Small intestine (tissue), 7 donors: ENCODE data around the gene SIGLEC7. TPM values are rescaled to one million over a fixed set of nuclear protein-coding genes. Genes with fewer than 3 reads are reported as not detected.

ENCODE experiments used
- DNase-seq, 2 donors: peaks; one replicate each; pipeline versions ENCODE4 v3.0.0 to v3.0.0-alpha.2; 2013
- FAIRE-seq: peaks from 2 replicates; lab custom pipeline; 2012; peaks lifted over from hg19 to GRCh38; lab: Jason Lieb, UNC
- H3K27ac ChIP-seq, 3 donors: one replicate each; pipeline ENCODE4 v1.5.1; 2013; ENCODE audit warnings: low read length in 2 of 3, mild to moderate bottlenecking in 2 of 3, control low read depth in 1 of 3, inconsistent platforms in 1 of 3, low read depth in 1 of 3, moderate library complexity in 1 of 3
- H3K27me3 ChIP-seq, 3 donors: one replicate each; pipeline ENCODE4 v1.6.1; 2013; ENCODE audit warnings: low read length in 3 of 3, inconsistent platforms in 1 of 3; ENCODE audit not compliant: control insufficient read depth in 3 of 3, insufficient read depth in 3 of 3
- H3K36me3 ChIP-seq, 3 donors: one replicate each; pipeline ENCODE4 v1.6.1; 2013; ENCODE audit warnings: low read length in 3 of 3, inconsistent platforms in 1 of 3, low read depth in 1 of 3, mild to moderate bottlenecking in 1 of 3, moderate library complexity in 1 of 3; ENCODE audit not compliant: control insufficient read depth in 3 of 3, insufficient read depth in 2 of 3
- H3K4me1 ChIP-seq, 3 donors: one replicate each; pipeline ENCODE4 v1.6.1; 2013; ENCODE audit warnings: low read length in 2 of 3, inconsistent platforms in 1 of 3, low read depth in 1 of 3, mild to moderate bottlenecking in 1 of 3, moderate library complexity in 1 of 3; ENCODE audit not compliant: control insufficient read depth in 3 of 3, insufficient read depth in 2 of 3
- H3K4me3 ChIP-seq, 3 donors: one replicate each; pipeline ENCODE4 v1.5.1; 2013; ENCODE audit warnings: low read length in 3 of 3, control low read depth in 1 of 3, inconsistent platforms in 1 of 3, low read depth in 1 of 3, mild to moderate bottlenecking in 1 of 3, moderate library complexity in 1 of 3
- H3K9me3 ChIP-seq, 2 donors: one replicate each; pipeline ENCODE4 v1.6.1; 2013; ENCODE audit warnings: low read depth in 1 of 2, low read length in 1 of 2; ENCODE audit not compliant: control insufficient read depth in 2 of 2, insufficient read depth in 1 of 2
- WGBS, 3 donors: extraction: QIAGEN DNeasy Blood & Tissue Kit; methylation state at CpG; one replicate each; pipeline ENCODE4 v1.1.7; 2013; 5-methylcytosine and 5-hydroxymethylcytosine counted together
- polyA plus RNA-seq, 4 donors: library from polyadenylated mRNA; stranded (reverse) in 3 of 4; unstranded in 1 of 4; fragments of 200-250 nt in 3 of 4; fragments of 120-200 nt in 1 of 4; gene quantifications; one replicate each; pipeline versions ENCODE4 v1.2.1 to v1.2.3, GENCODE V29; 2013
- donor health status: healthy with polysubstance abuse.
- donor health status: control.
- donor health status: control.
- donor health status: Bipolar disorder and iron deficiency.
- donor health status: healthy.

The SIGLEC7 gene
- polyA plus RNA-seq, 4 donors, result 0.45 to 1.9 (median 1.3) TPM

GRCh38 chr19:51179256-51179655 lies 37.2 kb downstream of the SIGLEC7 start:
- Histone ChIP-seq H3K27me3 (no peaks in the 10 kb centered on the region), H3K27ac (no peak overlapping the region), H3K4me1 (no peaks in the 10 kb centered on the region), H3K4me3 (no peak overlapping the region), H3K9me3 (no peaks in the 10 kb centered on the region), H3K36me3 (no peaks in the 10 kb centered on the region)
- DNase-seq, result no peak
- FAIRE-seq, result no peak
- WGBS, 3 donors, result 33 to 54% (median 47%) methylated on average over 1 of the region's 1 CpG

GRCh38 chr19:51181377-51181912 lies 39.3 kb downstream of the SIGLEC7 start:
- DNase-seq, result no peak
- Histone ChIP-seq H3K9me3 (no peaks in the 10 kb centered on the region), H3K27ac (no peak overlapping the region), H3K27me3 (no peaks in the 10 kb centered on the region), H3K4me1 (no peaks in the 10 kb centered on the region), H3K36me3 (no peaks in the 10 kb centered on the region), H3K4me3 (no peak overlapping the region)
- no peak for FAIRE-seq
- WGBS, 3 donors, result 91 to 93% (median 93%) methylated on average over 33 to 39 of the region's 39 CpGs

GRCh38 chr19:51181913-51182419 lies 39.9 kb downstream of the SIGLEC7 start:
- WGBS, 3 donors, result 65 to 76% (median 74%) methylated on average over 27 to 31 of the region's 31 CpGs
- H3K4me1 ChIP-seq, result no peaks in the 10 kb centered on the region
- no peak overlapping the region for H3K27ac ChIP-seq
- H3K4me3 ChIP-seq, result no peak overlapping the region
- no peaks in the 10 kb centered on the region for H3K9me3 ChIP-seq
- DNase-seq (no peak), FAIRE-seq (no peak)
- H3K27me3 ChIP-seq, result no peaks in the 10 kb centered on the region
- no peaks in the 10 kb centered on the region for H3K36me3 ChIP-seq

DNA sequence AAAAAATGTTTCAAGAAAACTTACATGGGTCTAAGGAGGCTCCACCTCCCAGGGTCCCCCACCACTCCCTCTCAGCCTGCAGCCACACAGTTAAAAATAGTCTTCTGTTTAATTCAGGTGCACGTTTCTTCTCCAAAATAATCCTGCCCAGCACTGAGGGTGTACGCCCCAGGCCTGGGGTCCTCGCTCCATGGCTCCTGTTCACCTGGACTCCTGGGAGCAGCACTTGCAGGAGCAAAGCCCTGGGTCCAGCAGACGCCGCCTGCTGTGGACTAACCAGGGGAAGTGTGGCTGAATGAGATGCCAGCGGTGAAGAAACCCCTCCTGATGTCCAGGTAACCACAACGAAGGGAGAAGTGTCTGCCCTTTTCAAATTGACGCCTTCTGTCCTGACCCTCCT lies 41.5 kb downstream of the SIGLEC7 start:
- Histone ChIP-seq H3K9me3 (no peaks in the 10 kb centered on the region), H3K36me3 (no peaks in the 10 kb centered on the region), H3K27ac (no peak overlapping the region), H3K4me1 (no peaks in the 10 kb centered on the region), H3K27me3 (no peaks in the 10 kb centered on the region), H3K4me3 (no peak overlapping the region)
- FAIRE-seq (no peak), DNase-seq (no peak)
- 67 to 79% (median 76%) methylated on average over 8 of the region's 8 CpGs for WGBS, 3 donors

DNA sequence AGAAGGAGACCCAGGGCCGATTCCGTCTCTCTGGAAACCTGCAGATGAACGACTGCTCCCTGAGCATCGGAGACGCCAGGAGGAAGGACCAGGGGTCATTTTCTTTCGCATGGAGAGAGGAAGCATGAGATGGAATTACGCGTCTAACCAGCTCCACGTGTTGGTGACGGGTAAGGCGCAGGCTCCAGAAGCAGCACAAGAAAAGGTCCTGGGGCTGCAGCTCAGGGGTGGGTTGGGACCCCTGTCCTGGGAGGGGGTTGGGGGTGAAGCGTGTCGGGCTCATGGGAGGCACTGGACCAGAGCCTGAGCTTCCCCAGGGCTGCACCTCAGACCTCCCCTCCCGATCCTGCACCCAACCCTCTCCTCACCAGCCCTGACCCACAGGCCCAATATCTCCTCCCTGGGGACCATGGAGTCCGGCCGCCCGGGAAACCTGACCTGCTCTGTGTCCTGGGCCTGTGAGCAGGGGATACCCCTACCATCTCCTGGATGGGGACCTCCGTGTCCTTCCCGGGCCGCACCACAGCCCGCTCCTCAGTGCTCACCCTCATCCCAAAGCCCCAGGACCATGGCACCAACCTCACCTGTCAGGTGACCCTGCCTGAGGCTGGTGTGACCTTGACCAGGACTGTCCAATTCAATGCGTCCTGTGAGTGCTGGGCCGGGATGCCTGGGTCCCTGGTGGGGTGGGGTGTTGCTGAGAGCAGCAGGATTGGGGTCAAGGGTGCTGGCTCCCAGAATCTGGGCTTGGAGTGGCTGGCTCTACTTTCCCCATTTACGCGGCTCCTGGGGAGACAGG lies 43.2 kb downstream of the SIGLEC7 start:
- 81 to 87% (median 86%) methylated on average over 25 of the region's 25 CpGs for WGBS, 3 donors
- Histone ChIP-seq H3K27me3 (no peaks in the 10 kb centered on the region), H3K27ac (no peak overlapping the region), H3K36me3 (no peaks in the 10 kb centered on the region), H3K4me1 (no peaks in the 10 kb centered on the region), H3K9me3 (no peaks in the 10 kb centered on the region), H3K4me3 (no peak overlapping the region)
- DNase-seq (no peak), FAIRE-seq (no peak)

DNA sequence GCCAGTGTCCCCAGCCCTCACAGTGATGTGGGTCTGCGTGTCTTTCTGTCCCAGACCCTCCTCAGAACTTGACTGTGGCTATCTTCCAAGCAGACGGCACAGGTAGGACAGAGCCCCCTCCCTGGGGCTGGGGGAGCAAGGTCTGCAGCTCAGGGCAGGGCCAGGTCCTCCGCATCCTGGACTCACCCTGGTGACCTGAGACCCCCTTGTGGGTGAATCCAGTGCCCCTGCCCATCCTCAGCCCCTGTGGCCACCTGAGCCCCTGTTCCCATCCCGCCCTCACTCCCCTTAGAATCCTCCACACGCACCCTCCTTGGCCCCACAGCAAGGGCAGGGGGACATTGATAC lies 43.7 kb downstream of the SIGLEC7 start:
- no peak overlapping the region for H3K4me3 ChIP-seq
- no peak overlapping the region for H3K27ac ChIP-seq
- H3K4me1 ChIP-seq, result no peaks in the 10 kb centered on the region
- no peaks in the 10 kb centered on the region for H3K27me3 ChIP-seq
- FAIRE-seq (no peak), DNase-seq (no peak)
- no peaks in the 10 kb centered on the region for H3K36me3 ChIP-seq
- 80 to 85% (median 82%) methylated on average over 5 of the region's 5 CpGs for WGBS, 3 donors
- H3K9me3 ChIP-seq, result no peaks in the 10 kb centered on the region

- Histone ChIP-seq H3K4me1 (no peaks in the 10 kb centered on the region), H3K9me3 (no peaks in the 10 kb centered on the region), H3K36me3 (no peaks in the 10 kb centered on the region), H3K27me3 (no peaks in the 10 kb centered on the region), H3K27ac (no peak overlapping the region), H3K4me3 (no peak overlapping the region)
- WGBS, 3 donors, result 60 to 67% (median 63%) methylated on average over 13 of the region's 13 CpGs
- DNase-seq, result no peak
- no peak for FAIRE-seq
Observed at GRCh38 chr19:51186323-51186722, 44.2 kb downstream of the SIGLEC7 start.

DNA sequence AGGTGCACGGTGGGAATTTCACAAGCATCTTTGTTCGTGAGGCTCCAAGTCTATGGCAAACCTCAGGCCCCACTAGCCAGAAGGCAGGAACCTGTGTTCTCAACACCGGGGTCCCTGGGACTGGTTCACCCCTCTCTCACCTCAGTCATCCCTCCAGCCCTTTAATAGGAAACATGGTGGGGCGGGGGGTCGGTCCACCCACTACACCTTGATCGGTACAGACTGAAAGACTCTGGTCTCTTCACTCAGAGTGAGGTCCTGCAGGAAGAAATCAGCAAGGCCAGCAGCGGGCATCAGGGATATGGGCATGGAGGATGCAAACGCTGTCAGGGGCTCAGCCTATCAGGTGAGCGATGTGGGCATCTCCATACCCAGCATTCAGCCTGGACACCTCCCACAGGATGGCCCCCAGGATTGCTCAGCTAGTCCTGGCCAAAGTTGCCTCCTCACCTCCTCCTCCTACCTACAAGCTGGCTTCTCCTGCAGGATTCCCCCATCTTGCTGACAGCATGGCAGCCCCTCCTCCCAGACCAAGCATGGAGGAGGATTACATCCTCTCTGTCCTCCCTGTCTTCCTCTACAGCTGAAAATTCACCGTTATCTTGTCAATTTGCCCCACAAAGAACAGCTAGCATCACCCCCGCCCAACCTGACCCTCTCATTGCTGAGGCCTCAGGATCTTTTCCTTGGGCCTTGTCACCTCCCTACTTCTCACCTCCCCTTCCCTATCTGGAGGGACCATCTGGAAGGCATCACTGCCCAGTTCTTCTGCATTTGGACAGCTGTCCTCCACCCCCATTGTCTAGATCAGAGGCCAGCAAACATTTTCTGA lies 45.5 kb downstream of the SIGLEC7 start:
- FAIRE-seq (no peak), DNase-seq (no peak)
- Histone ChIP-seq H3K27ac (no peak overlapping the region), H3K4me3 (no peak overlapping the region), H3K4me1 (no peaks in the 10 kb centered on the region), H3K9me3 (no peaks in the 10 kb centered on the region), H3K27me3 (no peaks in the 10 kb centered on the region), H3K36me3 (no peaks in the 10 kb centered on the region)
- 79 to 88% (median 85%) methylated on average over 11 of the region's 11 CpGs for WGBS, 3 donors
